ENCODE data around the gene ENTPD8. TPM values are rescaled to one million over a fixed set of nuclear protein-coding genes. Genes with fewer than 3 reads are reported as not detected.
A peak's percentile ranks its signal among the peaks of the same experiment; 100 is the strongest.

The ENTPD8 gene
- total and polyA plus RNA-seq, 4 experiments from 2014 or later = not detected

DNA sequence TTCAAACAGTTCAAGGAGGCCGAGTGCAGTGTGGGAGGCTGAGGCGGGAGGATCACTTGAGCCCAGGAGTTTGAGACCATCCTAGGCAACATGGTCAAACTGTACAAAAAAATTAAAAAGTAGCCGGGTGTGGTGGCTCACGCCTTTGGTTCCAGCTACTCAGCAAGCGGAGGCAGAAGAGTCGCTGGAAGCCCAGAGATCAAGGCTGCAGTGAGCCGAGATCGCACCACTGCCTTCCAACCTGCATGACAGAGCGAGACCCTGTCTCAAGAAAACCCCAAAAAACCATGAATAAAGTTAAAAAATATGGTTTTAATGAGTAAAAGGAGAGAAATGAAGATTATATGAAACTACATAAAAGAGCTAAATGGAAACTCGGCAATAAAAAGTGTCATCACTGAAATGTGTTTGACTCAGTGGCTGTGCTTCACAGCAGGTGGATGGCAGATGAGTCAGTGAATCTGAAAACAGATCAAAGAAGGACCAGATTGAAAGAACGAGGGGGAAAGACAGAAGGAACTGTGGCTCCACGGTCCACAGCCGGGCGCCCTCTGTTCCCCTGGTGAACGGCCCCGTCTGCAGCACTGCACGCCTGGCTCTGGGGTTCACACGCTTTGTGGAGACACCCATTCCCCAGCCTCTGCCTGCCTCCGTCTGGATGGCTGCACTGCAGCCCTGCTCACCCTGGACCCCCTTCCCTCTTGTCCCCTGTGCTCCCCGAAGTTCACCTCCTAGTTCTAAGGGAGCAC is 43.3 kb downstream of the ENTPD8 start:
- no peaks in the 10 kb centered on the region for H3K9me3 ChIP-seq (ENCODE audit: control insufficient read depth in 1 of 2, low read length in 2 of 2)
- H3K9me3 Mint-ChIP-seq = no peaks in the 10 kb centered on the region
- H3K27me3 Mint-ChIP-seq = no peaks in the 10 kb centered on the region
- ChIA-PET CTCF (ENCODE audit: partially characterized antibody) (no interaction called here), POLR2A (ENCODE audit: partially characterized antibody) (no interaction called here)
- H3K4me3 Mint-ChIP-seq = no peak overlapping the region
- H3K4me1 ChIP-seq (ENCODE audit: insufficient read depth, low read length) = no peaks in the 10 kb centered on the region
- H3K27me3 ChIP-seq (ENCODE audit: insufficient read depth, low read length) = no peaks in the 10 kb centered on the region
- peaks cover 0 to 13% (median 4%) of the 10 kb centered on the region in 4 donors for H3K4me1 Mint-ChIP-seq
- intact Hi-C loops (cut with micrococcal nuclease) = no loop called here
- no peaks in the 10 kb centered on the region for H3K36me3 ChIP-seq (ENCODE audit: insufficient read depth, low read length)
- peak overlapping the region in 1 of 7 donors; percentile 50 for H3K27ac Mint-ChIP-seq
- H3K4me3 ChIP-seq (ENCODE audit: low read length in 2 of 2) = no peak overlapping the region
- no peak for DNase-seq
- no peak overlapping the region for H3K27ac ChIP-seq (ENCODE audit: low read depth, low read length)
- H3K36me3 Mint-ChIP-seq = peaks cover 3 to 15% of the 10 kb centered on the region in 2 donors

GRCh38 chr9:137396634-137397367 is 44.4 kb downstream of the ENTPD8 start:
- Mint-ChIP-seq H3K27me3 (no peaks in the 10 kb centered on the region), H3K4me1 (peaks cover 0 to 13% (median 4%) of the 10 kb centered on the region in 4 donors), H3K4me3 (no peak overlapping the region), H3K9me3 (no peaks in the 10 kb centered on the region), H3K36me3 (peaks cover 1 to 10% of the 10 kb centered on the region in 2 donors), H3K27ac (peak overlapping the region in 1 of 7 donors; percentile 38)
- H3K27ac ChIP-seq (ENCODE audit: low read depth, low read length) = no peak overlapping the region
- no peaks in the 10 kb centered on the region for H3K27me3 ChIP-seq (ENCODE audit: insufficient read depth, low read length)
- intact Hi-C loops (cut with micrococcal nuclease) = no loop called here
- no peak overlapping the region for H3K4me3 ChIP-seq (ENCODE audit: low read length in 2 of 2)
- H3K36me3 ChIP-seq (ENCODE audit: insufficient read depth, low read length) = no peaks in the 10 kb centered on the region
- CTCF ChIA-PET (ENCODE audit: partially characterized antibody) = no interaction called here
- DNase-seq = no peak
- no peaks in the 10 kb centered on the region for H3K4me1 ChIP-seq (ENCODE audit: insufficient read depth, low read length)
- H3K9me3 ChIP-seq (ENCODE audit: control insufficient read depth in 1 of 2, low read length in 2 of 2) = no peaks in the 10 kb centered on the region
- POLR2A ChIA-PET (ENCODE audit: partially characterized antibody) = no interaction called here

GRCh38 chr9:137396227-137396626 is 44.9 kb downstream of the ENTPD8 start:
- no peak overlapping the region for H3K4me3 ChIP-seq (ENCODE audit: low read length in 2 of 2)
- no peaks in the 10 kb centered on the region for H3K4me1 ChIP-seq (ENCODE audit: insufficient read depth, low read length)
- H3K27me3 ChIP-seq (ENCODE audit: insufficient read depth, low read length) = no peaks in the 10 kb centered on the region
- H3K36me3 Mint-ChIP-seq = peaks cover 1 to 10% of the 10 kb centered on the region in 2 donors
- ChIA-PET CTCF (ENCODE audit: partially characterized antibody) (no interaction called here), POLR2A (ENCODE audit: partially characterized antibody) (no interaction called here)
- no peak for DNase-seq
- H3K36me3 ChIP-seq (ENCODE audit: insufficient read depth, low read length) = no peaks in the 10 kb centered on the region
- no peak overlapping the region for H3K4me3 Mint-ChIP-seq
- no peaks in the 10 kb centered on the region for H3K27me3 Mint-ChIP-seq
- peaks cover 0 to 13% (median 4%) of the 10 kb centered on the region in 4 donors for H3K4me1 Mint-ChIP-seq
- intact Hi-C loops (cut with micrococcal nuclease) = no loop called here
- H3K9me3 ChIP-seq (ENCODE audit: control insufficient read depth in 1 of 2, low read length in 2 of 2) = no peaks in the 10 kb centered on the region
- no peaks in the 10 kb centered on the region for H3K9me3 Mint-ChIP-seq
- no peak overlapping the region for H3K27ac ChIP-seq (ENCODE audit: low read depth, low read length)
- no peak overlapping the region for H3K27ac Mint-ChIP-seq

DNA sequence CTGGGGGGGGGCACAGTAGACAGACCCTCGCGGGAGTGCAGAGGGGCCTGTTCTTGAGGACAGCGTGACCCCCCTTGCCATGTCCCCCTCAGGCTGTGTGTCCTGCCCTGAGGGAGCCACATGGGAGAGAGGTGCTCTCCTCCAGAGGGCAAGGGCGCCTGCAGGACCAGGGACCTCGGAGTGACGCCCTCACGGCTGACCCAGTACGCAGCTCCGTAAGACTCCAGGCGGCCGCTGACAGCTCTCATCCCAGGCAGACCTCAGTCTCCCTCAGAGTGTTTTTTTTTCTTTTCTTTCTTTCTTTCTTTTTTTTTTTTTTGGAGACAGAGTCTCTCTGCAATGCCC is 45.5 kb downstream of the ENTPD8 start:
- DNase-seq = no peak
- intact Hi-C loops (cut with micrococcal nuclease) = no loop called here
- H3K4me1 ChIP-seq (ENCODE audit: insufficient read depth, low read length) = no peaks in the 10 kb centered on the region
- no peaks in the 10 kb centered on the region for H3K36me3 ChIP-seq (ENCODE audit: insufficient read depth, low read length)
- no peak overlapping the region for H3K4me3 ChIP-seq (ENCODE audit: low read length in 2 of 2)
- peaks cover 0 to 13% (median 4%) of the 10 kb centered on the region in 4 donors for H3K4me1 Mint-ChIP-seq
- ChIA-PET POLR2A (ENCODE audit: partially characterized antibody) (no interaction called here), CTCF (ENCODE audit: partially characterized antibody) (no interaction called here)
- H3K9me3 ChIP-seq (ENCODE audit: control insufficient read depth in 1 of 2, low read length in 2 of 2) = no peaks in the 10 kb centered on the region
- no peaks in the 10 kb centered on the region for H3K27me3 ChIP-seq (ENCODE audit: insufficient read depth, low read length)
- no peaks in the 10 kb centered on the region for H3K9me3 Mint-ChIP-seq
- H3K36me3 Mint-ChIP-seq = peaks cover 1 to 10% of the 10 kb centered on the region in 2 donors
- H3K4me3 Mint-ChIP-seq = no peak overlapping the region
- no peak overlapping the region for H3K27ac Mint-ChIP-seq
- H3K27ac ChIP-seq (ENCODE audit: low read depth, low read length) = no peak overlapping the region
- H3K27me3 Mint-ChIP-seq = no peaks in the 10 kb centered on the region

DNA sequence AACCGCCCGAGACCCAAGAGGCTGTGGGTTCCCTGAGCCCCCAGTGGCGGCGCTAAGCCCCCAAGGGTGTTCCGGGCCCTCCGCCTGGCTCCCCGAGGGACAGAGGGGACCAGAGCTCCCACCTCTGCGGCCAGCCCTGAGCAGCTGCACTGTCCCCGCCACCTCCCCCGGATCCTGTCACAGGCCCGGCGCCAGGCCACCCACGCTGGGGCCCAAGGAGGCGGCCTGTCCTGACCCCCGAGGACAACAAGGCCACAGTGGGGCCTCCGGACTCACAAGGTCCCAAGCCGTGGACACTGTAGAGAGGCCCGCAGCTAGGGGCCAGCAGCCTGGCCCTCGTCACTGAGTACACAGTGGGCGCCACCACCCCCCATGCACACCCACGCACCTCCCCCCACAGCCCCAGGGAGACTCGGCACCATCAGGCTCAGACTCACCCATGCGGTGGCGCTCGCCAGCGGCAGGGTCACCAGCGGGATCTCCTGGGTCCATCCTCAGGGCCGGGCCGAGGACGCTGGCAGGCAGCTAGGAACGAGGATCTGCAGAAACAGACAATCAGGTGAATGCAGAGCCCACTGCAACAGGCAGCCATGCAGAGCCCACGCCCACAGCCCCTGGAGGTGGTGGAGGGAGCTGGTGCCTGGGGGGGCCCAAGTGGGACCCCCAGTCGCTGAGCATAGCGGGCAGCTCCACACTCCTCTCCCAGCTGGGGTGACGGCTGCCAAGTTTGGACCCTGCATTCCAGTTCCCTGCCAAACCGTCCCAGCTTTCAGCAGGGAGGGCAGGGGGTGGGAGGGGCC is 46.1 kb downstream of the ENTPD8 start:
- intact Hi-C loops (cut with micrococcal nuclease) = no loop called here
- POLR2A ChIA-PET (ENCODE audit: partially characterized antibody) = no interaction called here
- no peaks in the 10 kb centered on the region for H3K27me3 Mint-ChIP-seq

DNA sequence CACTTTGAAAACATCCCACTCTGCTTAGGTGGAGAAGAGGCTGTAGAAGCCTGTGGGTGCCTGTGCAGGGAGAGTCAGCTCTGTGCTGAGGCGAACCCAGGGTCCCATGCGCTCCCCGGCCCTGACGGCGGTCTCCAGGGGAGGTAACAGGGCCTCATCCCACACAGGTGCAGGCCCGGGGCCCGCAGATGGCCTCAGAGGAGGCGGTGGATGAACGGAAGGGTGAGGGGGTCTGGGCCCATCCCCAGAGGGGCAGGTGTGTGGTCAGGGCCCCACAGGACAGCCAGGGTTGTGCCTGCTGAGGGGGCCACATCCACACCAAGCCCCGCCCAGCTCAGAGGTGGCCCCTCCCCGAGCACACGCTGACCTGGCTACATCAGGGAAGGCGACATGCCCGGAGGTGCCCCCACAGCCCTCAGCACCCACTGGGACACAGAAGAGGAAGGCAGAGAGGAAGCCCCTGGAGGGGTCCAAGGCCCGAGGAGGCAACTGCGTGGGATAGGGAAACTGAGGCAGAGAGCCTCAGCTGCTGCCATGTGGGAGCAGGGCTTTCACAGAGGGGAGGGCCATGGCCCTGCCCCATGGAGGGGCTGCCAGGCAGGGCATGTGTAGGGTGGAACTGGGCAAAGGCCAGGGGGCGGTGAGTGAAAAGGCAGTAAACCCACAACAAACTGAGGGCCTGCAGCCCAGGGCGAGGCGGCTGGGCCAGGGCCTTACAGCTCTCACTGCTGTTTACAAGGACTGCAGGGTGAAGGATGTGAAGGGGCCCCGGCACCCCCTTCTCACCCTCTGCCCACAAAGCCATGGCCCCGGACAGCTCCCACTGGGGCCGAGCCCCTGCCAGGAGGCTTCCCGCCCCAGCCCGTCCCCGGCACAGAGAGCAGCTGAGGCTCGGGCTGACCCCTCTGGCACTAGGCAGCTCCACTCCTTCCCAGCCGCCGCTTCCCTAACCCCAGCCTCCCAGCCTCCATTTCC is 47.7 kb downstream of the ENTPD8 start:
- DNase-seq = no peak
- Histone ChIP-seq H3K27ac (ENCODE audit: low read depth, low read length) (no peak overlapping the region), H3K4me1 (ENCODE audit: insufficient read depth, low read length) (no peaks in the 10 kb centered on the region), H3K27me3 (ENCODE audit: insufficient read depth, low read length) (no peaks in the 10 kb centered on the region), H3K9me3 (ENCODE audit: control insufficient read depth in 1 of 2, low read length in 2 of 2) (no peaks in the 10 kb centered on the region), H3K36me3 (ENCODE audit: insufficient read depth, low read length) (no peaks in the 10 kb centered on the region), H3K4me3 (ENCODE audit: low read length in 2 of 2) (no peak overlapping the region)
- Mint-ChIP-seq H3K9me3 (no peaks in the 10 kb centered on the region), H3K27ac (no peak overlapping the region), H3K4me1 (peaks cover 0 to 8% (median 3%) of the 10 kb centered on the region in 4 donors), H3K4me3 (no peak overlapping the region), H3K36me3 (peaks cover 3 to 4% of the 10 kb centered on the region in 2 donors), H3K27me3 (no peaks in the 10 kb centered on the region)
- ChIA-PET POLR2A (ENCODE audit: partially characterized antibody) (no interaction called here), CTCF (ENCODE audit: partially characterized antibody) (no interaction called here)
- intact Hi-C loops (cut with micrococcal nuclease) = no loop called here

More for the DNA sequence above, 46.1 kb downstream of the ENTPD8 start:
- Mint-ChIP-seq H3K9me3 (no peaks in the 10 kb centered on the region), H3K4me1 (peaks cover 0 to 13% (median 4%) of the 10 kb centered on the region in 4 donors), H3K27ac (no peak overlapping the region), H3K4me3 (no peak overlapping the region), H3K36me3 (peaks cover 4 to 9% of the 10 kb centered on the region in 2 donors)
- H3K27ac ChIP-seq (ENCODE audit: low read depth, low read length) = no peak overlapping the region
- H3K4me3 ChIP-seq (ENCODE audit: low read length in 2 of 2) = no peak overlapping the region
- H3K27me3 ChIP-seq (ENCODE audit: insufficient read depth, low read length) = no peaks in the 10 kb centered on the region
- CTCF ChIA-PET (ENCODE audit: partially characterized antibody) = no interaction called here
- H3K4me1 ChIP-seq (ENCODE audit: insufficient read depth, low read length) = no peaks in the 10 kb centered on the region
- H3K36me3 ChIP-seq (ENCODE audit: insufficient read depth, low read length) = no peaks in the 10 kb centered on the region
- DNase-seq = no peak
- no peaks in the 10 kb centered on the region for H3K9me3 ChIP-seq (ENCODE audit: control insufficient read depth in 1 of 2, low read length in 2 of 2)

Data from CD4-positive, alpha-beta memory T cell (primary cell).